ENCODE measurements around the gene DPY19L1.
"Not testable (repeated sequence)": the region's sequence is repeated elsewhere in the genome, so short reads cannot be mapped to it uniquely, and the experiment has no call there.

DNA sequence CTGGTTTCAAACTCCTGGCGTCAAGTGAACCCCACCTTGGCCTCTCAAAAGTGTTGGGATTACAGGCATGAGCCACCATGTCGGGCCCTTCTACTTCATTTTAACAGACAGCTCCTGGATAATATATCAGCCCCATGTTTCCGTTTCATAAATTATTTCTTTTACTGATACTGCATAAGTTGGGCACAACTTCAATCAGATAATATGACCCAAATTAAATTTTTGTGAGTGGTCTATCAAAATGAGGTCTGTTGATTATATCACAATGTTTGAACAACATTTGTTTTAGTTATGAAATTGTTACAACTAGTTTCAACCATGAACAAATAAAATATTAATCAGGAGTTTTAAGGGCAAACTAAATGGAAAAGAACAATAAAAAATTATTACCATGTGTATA, 70.8 kb downstream of the DPY19L1 start:
- TF ChIP-seq CTCF (IDR thresholded peaks at IDR 0.05 in 8 of 11, conservative IDR thresholded peaks at IDR 0.05 in 3 of 11); POLR2A (IDR thresholded peaks at IDR 0.05); POLR2AphosphoS5 (IDR thresholded peaks at IDR 0.05): not testable (repeated sequence)

Data from spleen (tissue), 7 donors.